Panc1 (cell line): ENCODE data around the gene KDM1A.

Source experiments
- CTCF ChIP-seq: fragments of 450-650 bp; IDR thresholded peaks from 2 replicates; pipeline ENCODE4 v1.5.1; 2017; ENCODE audit warnings: mild to moderate bottlenecking
- POLR2AphosphoS5 ChIP-seq: IDR thresholded peaks from 2 replicates; pipeline ENCODE4 v1.6.1; 2012; ENCODE audit warnings: mild to moderate bottlenecking, low read depth, low read length, moderate library complexity

GRCh38 chr1:22983944-22984343, 35.3 kb upstream of the KDM1A start:
- no peak for TF ChIP-seq CTCF
- TF ChIP-seq POLR2AphosphoS5: no peak
